T-helper 17 cell (primary cell): ENCODE data around the gene MAGI1. TPM values are rescaled to one million over a fixed set of nuclear protein-coding genes. Genes with fewer than 3 reads are reported as not detected.

Experiments used
- ATAC-seq: fragments of 150-1000 bp; cut with Tn5 transposase; 2 replicates; pipeline ENCODE4 v1.10.0; 2021; ENCODE audit warnings: mild to moderate bottlenecking, moderate library complexity
- DNase-seq, 3 donors: peaks; one replicate each; pipeline versions ENCODE4 v3.0.0 to v3.0.0-alpha.2; 2020 to 2021
- H3K9me3 ChIP-seq: one replicate; pipeline ENCODE4 v1.7.0; 2013; ENCODE audit warnings: low read length, mild to moderate bottlenecking; ENCODE audit not compliant: control insufficient read depth, poor library complexity, severe bottlenecking
- H3K27ac Mint-ChIP-seq: one replicate; pipeline ENCODE4 v1.8.0; 2022; ENCODE audit warnings: mild to moderate bottlenecking, moderate library complexity, mixed read lengths
- H3K27me3 Mint-ChIP-seq: one replicate; pipeline ENCODE4 v1.8.0; 2022; ENCODE audit warnings: mixed read lengths
- H3K36me3 Mint-ChIP-seq: one replicate; pipeline ENCODE4 v1.8.0; 2022; ENCODE audit warnings: low read depth, mixed read lengths
- H3K4me1 Mint-ChIP-seq: one replicate; pipeline ENCODE4 v1.8.0; 2022; ENCODE audit warnings: mild to moderate bottlenecking, mixed read lengths
- H3K4me3 Mint-ChIP-seq: one replicate; pipeline ENCODE4 v1.8.0; 2022; ENCODE audit warnings: mild to moderate bottlenecking, moderate library complexity, mixed read lengths
- total RNA-seq, 4 donors: library from RNA in 2 of 4; stranded (reverse) in 2 of 4; gene quantifications; one replicate each; pipeline ENCODE4 v1.2.3 and lab custom pipeline; 2022 to 2026

MAGI1 gene
- total RNA-seq, 2 donors from 2014 or later = not detected

DNA sequence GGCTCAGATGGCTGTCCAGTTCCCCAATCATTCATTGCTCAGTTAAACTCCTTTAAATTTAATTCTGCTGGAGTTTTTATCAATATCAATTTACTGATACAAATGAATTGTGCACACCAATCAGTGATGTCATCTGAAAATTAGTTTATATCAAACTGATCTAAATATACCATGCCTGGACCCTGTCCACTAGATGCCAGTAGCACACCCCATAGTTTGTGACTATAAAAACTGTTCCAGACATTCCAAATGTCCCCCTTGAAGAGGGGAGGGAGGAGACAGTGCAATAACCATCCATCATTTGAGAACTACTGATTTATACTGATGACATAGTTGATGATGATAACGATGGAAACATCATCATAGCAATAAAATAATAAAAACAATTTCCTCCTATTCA, 232.1 kb downstream of the MAGI1 start:
- Mint-ChIP-seq H3K4me3 (no peak overlapping the region), H3K27me3 (no peaks in the 10 kb centered on the region), H3K4me1 (no peaks in the 10 kb centered on the region), H3K36me3 (no peaks in the 10 kb centered on the region), H3K27ac (no peak overlapping the region)
- H3K9me3 ChIP-seq = no peaks in the 10 kb centered on the region
- ATAC-seq (no peak), DNase-seq (no peak)

DNA sequence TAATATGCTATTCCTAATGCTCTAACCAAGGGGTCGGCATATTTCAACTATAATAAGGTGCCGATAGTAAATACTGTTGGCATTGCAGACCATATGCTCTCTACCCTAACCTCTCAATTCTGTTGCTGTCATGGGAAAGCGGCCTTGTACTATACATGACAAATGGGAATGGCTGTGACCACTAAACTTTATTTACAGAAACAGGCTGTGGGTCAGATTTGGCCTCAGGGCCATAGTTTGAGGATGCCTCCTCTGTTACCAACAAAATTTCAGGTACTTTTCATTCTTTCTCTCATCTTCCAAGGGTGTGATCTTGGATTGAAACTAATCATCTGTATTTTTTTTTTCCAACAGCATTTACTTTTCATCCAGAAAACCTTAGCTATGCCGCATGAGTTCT, 242.0 kb downstream of the MAGI1 start:
- Mint-ChIP-seq H3K27me3 (no peaks in the 10 kb centered on the region), H3K36me3 (no peaks in the 10 kb centered on the region), H3K4me1 (no peaks in the 10 kb centered on the region), H3K27ac (no peak overlapping the region), H3K4me3 (no peak overlapping the region)
- no peak for DNase-seq
- no peaks in the 10 kb centered on the region for H3K9me3 ChIP-seq
- no peak for ATAC-seq

DNA sequence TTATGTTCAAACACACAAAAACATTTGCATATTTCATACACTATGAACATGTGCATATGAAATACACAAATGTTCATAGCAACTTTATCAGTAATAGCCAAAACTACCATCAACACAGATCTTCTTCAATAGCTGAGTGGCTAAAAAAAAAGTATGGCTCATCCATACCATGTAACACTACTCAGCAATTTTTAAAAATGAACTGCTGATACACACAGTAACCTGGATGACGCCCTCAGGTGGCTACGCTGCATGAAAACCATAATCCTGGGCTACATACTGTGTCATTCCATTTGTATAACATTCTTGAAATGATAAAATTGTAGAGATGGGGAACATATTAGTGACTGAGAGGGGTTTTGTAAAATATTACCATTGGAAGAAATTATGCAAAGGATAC, 243.6 kb downstream of the MAGI1 start:
- H3K27me3 Mint-ChIP-seq = no peaks in the 10 kb centered on the region
- ATAC-seq (no peak), DNase-seq (no peak)
- H3K27ac Mint-ChIP-seq = no peak overlapping the region
- no peaks in the 10 kb centered on the region for H3K9me3 ChIP-seq
- H3K36me3 Mint-ChIP-seq = no peaks in the 10 kb centered on the region
- no peaks in the 10 kb centered on the region for H3K4me1 Mint-ChIP-seq
- no peak overlapping the region for H3K4me3 Mint-ChIP-seq

DNA sequence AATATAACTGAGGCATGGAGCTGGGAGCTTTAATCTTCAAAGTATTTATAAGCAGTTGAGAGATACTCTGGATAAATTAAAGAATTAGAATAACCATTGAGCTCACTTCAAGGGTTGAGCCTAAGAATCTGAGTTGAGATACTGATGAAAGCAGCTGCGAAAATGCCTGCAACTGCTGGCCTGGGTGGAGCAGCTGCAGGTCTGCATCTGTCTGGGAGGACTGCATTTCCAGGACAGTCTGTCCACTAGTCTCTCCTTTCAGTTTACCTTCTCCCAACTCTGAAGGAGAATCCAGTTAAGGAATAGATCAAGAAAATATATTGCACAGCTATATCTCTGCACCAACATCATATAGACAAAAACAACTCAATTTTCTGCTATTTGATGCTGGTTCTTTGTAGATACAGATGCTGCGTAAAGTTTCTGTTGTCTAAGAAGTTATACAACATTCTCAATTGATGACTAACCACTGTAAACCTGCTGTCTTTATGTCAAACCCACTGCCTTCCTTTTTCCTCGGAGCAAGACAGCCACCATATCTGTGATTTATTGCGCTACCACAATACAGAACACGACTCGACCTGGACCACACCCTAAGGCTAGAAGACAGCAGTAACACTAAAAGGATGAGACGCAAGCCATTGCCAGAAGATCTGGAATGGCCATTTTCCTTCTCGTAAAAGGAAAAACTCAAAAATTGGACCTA, 245.1 kb downstream of the MAGI1 start:
- Mint-ChIP-seq H3K27ac (no peak overlapping the region), H3K4me1 (no peaks in the 10 kb centered on the region), H3K27me3 (no peaks in the 10 kb centered on the region), H3K4me3 (no peak overlapping the region), H3K36me3 (no peaks in the 10 kb centered on the region)
- H3K9me3 ChIP-seq = no peaks in the 10 kb centered on the region
- DNase-seq = no peak
- no peak for ATAC-seq

DNA sequence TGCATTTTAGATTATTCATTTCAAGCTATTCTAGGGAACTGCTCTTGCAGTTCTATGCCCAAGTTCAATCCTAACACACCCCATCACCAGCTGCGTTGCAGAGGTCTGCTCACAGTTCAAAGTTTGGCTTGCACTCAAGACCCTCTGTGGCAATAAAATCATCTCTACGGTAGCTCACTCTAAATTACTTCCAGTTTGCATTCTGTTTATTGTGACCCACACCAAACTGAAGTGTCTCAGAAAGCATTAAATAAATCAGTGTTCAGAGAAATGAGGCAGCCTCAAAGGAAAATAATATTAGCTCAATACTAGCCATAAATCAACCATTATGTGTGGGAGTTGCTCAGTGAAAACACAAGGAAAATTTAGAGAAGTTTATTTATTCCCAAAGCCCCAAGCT, 250.3 kb downstream of the MAGI1 start:
- H3K36me3 Mint-ChIP-seq = no peaks in the 10 kb centered on the region
- H3K4me3 Mint-ChIP-seq = no peak overlapping the region
- H3K27ac Mint-ChIP-seq = no peak overlapping the region
- ATAC-seq = no peak
- no peaks in the 10 kb centered on the region for H3K9me3 ChIP-seq
- H3K27me3 Mint-ChIP-seq = peaks cover 6% of the 10 kb centered on the region
- no peaks in the 10 kb centered on the region for H3K4me1 Mint-ChIP-seq
- no peak for DNase-seq

DNA sequence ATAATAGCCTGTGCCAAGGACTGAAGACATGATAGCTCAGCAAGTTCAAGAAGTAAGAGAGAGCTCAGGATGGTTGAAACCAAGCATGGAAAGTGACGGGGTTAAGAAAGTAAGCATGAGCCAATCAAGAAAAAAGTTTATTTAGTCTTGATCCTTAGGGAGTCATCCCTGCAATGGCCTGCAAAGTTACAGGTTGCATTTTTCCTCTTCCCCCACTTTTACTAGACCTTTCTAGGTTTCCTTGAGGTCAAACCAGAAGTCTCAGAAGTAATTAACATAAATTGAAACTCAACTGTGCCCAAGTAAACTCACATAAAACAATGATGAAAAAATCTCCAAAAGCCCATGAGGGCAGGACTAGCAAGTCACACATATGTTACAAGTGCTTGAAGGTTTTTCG, 250.9 kb downstream of the MAGI1 start:
- H3K27ac Mint-ChIP-seq = no peak overlapping the region
- no peak for ATAC-seq
- H3K4me1 Mint-ChIP-seq = no peaks in the 10 kb centered on the region
- no peaks in the 10 kb centered on the region for H3K36me3 Mint-ChIP-seq
- H3K27me3 Mint-ChIP-seq = peaks cover 6% of the 10 kb centered on the region
- H3K9me3 ChIP-seq = no peaks in the 10 kb centered on the region
- no peak overlapping the region for H3K4me3 Mint-ChIP-seq
- DNase-seq = no peak

DNA sequence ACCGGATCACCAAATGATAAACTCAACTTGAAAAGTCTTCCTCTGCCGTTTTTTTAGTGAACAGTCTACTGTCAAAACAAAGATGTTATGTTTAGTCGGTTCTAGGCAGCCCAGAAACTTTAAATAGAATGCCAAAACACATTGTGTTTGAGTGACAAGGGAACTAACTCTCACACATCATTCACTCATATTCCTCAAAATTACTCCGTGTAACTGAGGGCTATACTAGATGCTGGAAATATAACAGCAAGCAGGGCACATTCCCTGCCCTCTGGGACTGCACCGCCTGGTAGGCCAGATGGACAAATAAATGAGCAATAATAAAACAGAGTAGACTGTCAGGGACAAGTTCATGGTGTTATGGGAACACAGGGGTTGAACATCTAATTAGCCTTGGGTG, 251.4 kb downstream of the MAGI1 start:
- Mint-ChIP-seq H3K27me3 (peaks cover 6% of the 10 kb centered on the region), H3K4me3 (no peak overlapping the region), H3K36me3 (no peaks in the 10 kb centered on the region), H3K4me1 (no peaks in the 10 kb centered on the region), H3K27ac (no peak overlapping the region)
- H3K9me3 ChIP-seq = no peaks in the 10 kb centered on the region
- ATAC-seq (no peak), DNase-seq (no peak)

DNA sequence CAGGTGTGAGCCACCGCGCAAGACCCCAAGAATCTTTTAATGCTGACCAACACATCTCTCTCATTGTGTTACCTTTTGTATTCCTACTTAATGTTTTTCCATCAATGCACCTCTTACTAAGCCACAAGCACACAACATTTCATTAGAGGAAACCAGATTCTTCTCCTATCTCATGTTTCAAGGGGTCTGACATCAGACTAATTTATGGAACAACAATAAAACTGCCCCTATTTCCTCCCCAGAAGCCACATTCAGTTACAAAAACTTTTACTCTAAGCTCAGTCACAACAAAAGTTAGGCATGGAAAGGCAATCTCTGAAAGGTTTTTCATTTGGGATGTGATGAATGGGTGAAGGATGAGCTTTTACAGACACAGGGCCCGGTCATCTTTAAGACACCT, 251.8 kb downstream of the MAGI1 start:
- no peak overlapping the region for H3K27ac Mint-ChIP-seq
- no peaks in the 10 kb centered on the region for H3K4me1 Mint-ChIP-seq
- H3K4me3 Mint-ChIP-seq = no peak overlapping the region
- no peak for ATAC-seq
- peaks cover 6% of the 10 kb centered on the region for H3K27me3 Mint-ChIP-seq
- H3K9me3 ChIP-seq = no peaks in the 10 kb centered on the region
- DNase-seq = no peak
- no peaks in the 10 kb centered on the region for H3K36me3 Mint-ChIP-seq

DNA sequence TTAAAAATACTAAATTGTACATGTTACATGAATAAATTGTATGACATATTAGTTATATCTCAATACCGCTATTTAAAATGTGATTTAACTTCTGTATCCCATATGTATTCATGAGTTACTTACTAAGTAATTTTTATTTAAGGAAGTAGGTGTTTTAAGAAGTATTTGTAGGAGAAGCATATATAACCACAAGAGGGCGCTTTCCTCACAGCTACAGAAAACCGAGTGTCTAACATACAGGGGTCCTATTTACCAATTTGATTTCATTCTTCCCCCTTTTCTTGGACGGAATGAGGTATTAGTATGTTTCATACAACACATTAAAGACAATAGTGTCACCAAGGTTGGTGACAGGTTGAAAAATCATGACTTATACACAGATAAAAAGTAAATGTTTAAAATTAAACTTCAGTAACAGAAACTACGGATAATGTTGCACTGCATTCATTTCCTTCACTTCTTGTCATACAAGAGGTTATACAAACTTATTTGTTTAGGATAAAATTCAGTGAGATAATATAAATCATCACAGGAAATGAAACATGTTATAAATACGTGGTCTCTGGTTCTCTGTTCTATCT, 253.6 kb downstream of the MAGI1 start:
- Mint-ChIP-seq H3K27me3 (peaks cover 6% of the 10 kb centered on the region), H3K36me3 (no peaks in the 10 kb centered on the region), H3K27ac (no peak overlapping the region), H3K4me1 (no peaks in the 10 kb centered on the region), H3K4me3 (no peak overlapping the region)
- ATAC-seq = no peak
- H3K9me3 ChIP-seq = no peaks in the 10 kb centered on the region
- DNase-seq = no peak

DNA sequence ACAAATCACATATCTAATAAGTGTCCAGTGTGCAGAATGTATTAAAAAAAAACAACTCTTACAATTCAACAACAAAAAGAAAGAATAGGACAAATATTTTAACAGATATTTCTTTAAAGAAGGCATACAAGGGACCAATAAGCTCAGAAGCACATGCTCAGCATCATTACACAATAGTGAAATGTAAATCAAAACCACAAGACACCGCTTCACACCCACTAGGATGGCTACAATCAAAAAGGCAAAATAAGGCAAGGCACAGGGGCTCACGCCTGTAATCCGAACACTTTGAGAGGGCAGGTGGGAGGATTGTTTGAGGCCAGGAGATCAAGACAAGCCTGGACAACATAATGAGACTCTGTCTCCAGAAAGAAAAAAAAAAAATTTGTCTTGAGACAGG, 255.6 kb downstream of the MAGI1 start:
- no peaks in the 10 kb centered on the region for H3K4me1 Mint-ChIP-seq
- DNase-seq (no peak), ATAC-seq (no peak)
- no peaks in the 10 kb centered on the region for H3K9me3 ChIP-seq
- H3K27ac Mint-ChIP-seq = no peak overlapping the region
- H3K27me3 Mint-ChIP-seq = peaks cover 6% of the 10 kb centered on the region
- H3K4me3 Mint-ChIP-seq = no peak overlapping the region
- H3K36me3 Mint-ChIP-seq = no peaks in the 10 kb centered on the region

DNA sequence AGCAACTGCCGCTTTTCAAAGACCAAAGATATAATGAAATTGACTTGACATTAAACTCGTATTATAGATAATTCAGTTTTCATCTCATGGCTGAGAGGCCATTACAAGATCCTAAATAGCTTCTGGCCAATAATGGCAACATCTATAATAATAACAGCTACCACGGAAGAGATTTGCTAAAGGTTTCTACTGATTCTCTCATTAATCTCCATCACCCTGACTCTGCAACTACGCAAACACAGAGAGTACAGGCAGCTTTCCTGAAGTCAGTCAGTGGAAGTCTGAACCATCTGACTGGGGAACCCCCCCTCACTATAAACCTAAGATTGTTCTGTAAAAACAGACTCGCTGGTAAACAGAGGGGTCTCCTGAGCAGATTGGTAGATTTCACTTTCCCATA, 257.1 kb downstream of the MAGI1 start:
- Mint-ChIP-seq H3K27me3 (peaks cover 6% of the 10 kb centered on the region), H3K36me3 (no peaks in the 10 kb centered on the region), H3K4me1 (no peaks in the 10 kb centered on the region), H3K27ac (no peak overlapping the region), H3K4me3 (no peak overlapping the region)
- ATAC-seq (no peak), DNase-seq (no peak)
- no peaks in the 10 kb centered on the region for H3K9me3 ChIP-seq

DNA sequence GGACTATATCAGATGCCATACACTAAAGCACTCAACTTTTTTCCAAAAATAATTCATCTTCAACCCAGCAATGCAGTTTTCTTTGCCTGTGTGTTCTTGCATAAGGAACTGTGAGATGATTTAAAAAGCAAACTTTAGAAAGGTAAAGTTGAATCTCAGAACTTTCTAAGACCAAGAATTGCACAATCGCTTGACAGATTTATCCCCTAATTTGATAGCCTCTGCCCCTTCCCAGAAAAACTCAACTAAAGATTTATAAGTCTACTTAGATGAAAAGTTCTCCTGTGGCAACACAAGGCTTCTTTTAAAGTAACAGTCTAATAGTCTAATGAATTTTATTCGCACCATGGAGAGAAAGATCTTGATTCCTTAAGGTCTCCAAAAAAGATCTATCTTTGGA, 259.3 kb downstream of the MAGI1 start:
- Mint-ChIP-seq H3K4me1 (no peaks in the 10 kb centered on the region), H3K4me3 (no peak overlapping the region), H3K27me3 (no peaks in the 10 kb centered on the region), H3K36me3 (no peaks in the 10 kb centered on the region), H3K27ac (no peak overlapping the region)
- DNase-seq (no peak), ATAC-seq (no peak)
- no peaks in the 10 kb centered on the region for H3K9me3 ChIP-seq

DNA sequence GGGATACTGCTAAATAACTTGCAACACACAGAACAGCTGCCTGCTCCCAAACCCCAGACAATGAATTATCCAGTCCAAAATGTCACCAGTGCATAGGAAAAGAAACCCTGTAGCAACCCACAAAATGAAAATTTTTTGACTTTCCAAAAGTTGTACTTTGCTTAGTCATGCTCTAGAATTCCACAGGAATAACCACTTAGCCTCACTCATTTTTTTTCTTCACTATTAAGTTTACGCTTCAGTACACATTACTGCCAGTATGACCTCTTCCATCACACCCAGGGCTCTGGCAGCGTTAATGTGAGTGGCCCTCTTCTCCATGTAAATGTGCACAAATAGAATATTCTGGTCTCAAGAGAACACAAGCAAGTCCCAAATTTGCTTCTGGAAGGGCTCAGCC, 259.8 kb downstream of the MAGI1 start:
- Mint-ChIP-seq H3K27ac (no peak overlapping the region), H3K27me3 (no peaks in the 10 kb centered on the region), H3K4me3 (no peak overlapping the region), H3K36me3 (no peaks in the 10 kb centered on the region), H3K4me1 (no peaks in the 10 kb centered on the region)
- DNase-seq (no peak), ATAC-seq (no peak)
- no peaks in the 10 kb centered on the region for H3K9me3 ChIP-seq

DNA sequence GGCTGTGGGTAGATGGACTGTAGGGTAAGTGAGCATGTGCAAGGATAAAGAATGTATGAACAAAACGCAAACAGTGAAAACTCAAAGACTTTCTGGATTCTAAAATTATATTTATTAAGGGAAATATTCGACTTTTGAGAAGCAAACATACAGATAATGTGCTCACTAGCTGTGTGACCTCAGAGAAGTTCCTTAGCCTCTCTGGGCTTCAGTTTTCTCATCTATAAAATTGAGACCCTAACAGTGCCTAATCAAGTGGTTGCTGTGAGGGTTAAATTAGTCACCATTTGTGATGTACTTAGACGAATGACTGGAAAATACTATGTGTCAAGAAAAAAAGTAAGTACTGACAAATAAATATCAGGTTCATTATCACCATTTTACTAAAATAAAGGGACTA, 261.7 kb downstream of the MAGI1 start:
- Mint-ChIP-seq H3K36me3 (no peaks in the 10 kb centered on the region), H3K4me3 (no peak overlapping the region), H3K27ac (no peak overlapping the region), H3K27me3 (no peaks in the 10 kb centered on the region), H3K4me1 (no peaks in the 10 kb centered on the region)
- no peak for DNase-seq
- no peaks in the 10 kb centered on the region for H3K9me3 ChIP-seq
- no peak for ATAC-seq
